Retina (tissue), 1 donor: ENCODE measurements around the gene CALML4.
"Not testable (repeated sequence)": the region's sequence is repeated elsewhere in the genome, so short reads cannot be mapped to it uniquely, and the experiment has no call there.

Experiments
- DNase-seq: peaks from one replicate; pipeline ENCODE4 v3.0.0-alpha.2; 2016

The CALML4 gene

DNA sequence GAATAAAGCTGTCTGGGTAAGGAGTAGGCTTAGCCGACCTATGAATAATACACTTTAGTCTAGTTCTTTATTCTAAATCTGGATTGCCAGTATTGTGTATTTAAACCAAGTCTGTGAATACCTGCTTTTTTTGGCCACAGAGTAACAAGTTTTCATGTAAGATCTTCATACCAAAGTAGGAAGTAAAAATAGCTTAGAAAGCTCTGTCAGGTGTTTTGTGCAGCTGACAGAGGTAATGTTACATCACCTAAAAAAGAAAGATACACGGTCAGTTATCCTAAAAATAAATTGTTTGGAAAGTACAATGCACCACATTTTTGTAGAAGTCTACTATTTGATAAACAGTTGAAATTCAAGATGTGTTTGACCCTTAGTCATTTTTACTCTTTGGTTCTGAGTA, 16.5 kb downstream of the CALML4 start:
- no peak for DNase-seq

DNA sequence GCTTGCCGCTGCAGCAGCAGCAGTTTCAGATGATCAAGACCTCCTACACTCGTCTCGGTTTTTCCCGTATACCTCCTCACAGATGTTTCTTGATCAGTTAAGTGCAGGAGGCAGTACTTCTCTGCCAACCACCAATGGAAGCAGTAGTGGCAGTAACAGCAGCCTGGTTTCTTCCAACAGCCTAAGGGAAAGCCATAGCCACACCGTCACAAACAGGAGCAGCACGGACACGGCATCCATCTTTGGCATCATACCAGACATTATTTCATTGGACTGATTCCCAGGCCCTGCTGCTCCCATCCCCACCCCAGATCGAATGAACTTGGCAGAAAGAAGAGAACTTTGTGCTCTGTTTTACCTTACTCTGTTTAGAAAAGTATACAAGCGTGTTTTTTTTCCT, 17.6 kb downstream of the CALML4 start:
- no peak for DNase-seq

DNA sequence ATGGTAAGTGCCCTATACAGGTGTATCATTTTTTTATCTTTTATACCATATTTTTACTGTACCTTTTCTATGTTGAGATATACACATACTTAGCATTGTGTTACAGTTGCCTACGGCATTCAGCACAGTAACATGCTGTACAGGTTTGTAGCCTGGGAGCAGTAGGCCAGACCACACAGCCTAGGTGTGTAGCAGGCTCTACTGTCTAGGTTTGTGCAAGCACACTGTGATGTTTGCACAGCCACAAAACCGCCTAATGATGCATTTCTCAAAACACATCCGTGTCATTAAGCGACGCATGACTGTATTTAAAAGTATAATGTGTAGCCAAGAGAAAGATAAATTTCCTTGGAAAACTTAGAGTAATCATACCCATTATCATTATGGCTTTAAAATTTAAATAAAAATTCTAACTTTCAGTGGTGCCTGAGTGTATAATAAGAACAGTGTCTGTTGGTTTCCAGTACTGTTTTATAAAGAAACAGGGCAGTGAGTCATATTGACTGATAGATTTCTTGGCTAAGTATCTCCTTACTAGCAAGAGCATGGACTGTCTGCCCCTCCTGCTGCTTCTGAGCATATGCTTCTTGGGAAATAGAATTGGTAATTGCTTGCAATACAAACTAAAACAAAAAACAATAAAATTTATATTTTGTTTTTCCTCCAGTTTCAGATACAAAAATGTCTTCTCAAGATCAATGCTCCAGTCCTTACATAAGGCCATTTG, 18.3 kb downstream of the CALML4 start:
- no peak for DNase-seq

DNA sequence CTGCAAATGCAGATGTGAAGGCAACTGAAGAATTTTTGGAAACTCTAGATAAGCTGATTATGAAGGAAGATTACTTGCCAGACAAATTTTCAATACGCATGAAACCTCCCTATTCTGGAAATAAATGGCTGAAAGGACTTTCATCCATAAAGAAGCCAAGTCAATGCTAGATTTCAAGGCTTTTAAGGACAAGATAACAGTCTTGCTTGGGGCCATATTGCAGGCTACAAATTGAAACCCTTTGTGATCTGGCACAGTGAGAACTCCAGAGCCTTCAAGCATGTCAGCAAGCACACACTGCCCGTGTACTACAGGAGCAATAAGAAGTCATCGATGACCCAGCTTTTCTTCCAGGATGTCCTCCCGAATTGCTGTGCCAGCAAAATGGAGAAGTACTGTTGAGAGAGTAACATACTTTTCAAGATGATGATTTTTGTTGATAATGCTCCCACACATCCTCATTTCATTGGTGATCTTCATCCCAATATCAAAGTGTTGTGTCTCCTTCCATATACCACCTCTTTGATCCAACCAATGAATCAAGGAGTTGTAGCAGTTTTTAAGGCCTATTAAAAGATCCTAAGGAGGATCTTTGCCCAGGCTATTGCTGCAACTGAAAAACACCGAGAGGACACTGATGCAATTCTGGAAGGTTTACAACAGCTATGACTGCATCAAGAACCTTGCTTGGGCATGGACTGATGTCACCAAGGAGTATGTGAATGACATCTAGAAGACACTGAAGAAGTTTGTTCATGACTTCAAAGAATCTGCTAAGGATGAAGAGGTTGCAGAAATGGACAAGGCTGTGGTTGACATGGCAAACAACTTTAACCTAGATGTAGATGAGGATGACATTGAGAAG, 20.3 kb downstream of the CALML4 start:
- no peak for DNase-seq

DNA sequence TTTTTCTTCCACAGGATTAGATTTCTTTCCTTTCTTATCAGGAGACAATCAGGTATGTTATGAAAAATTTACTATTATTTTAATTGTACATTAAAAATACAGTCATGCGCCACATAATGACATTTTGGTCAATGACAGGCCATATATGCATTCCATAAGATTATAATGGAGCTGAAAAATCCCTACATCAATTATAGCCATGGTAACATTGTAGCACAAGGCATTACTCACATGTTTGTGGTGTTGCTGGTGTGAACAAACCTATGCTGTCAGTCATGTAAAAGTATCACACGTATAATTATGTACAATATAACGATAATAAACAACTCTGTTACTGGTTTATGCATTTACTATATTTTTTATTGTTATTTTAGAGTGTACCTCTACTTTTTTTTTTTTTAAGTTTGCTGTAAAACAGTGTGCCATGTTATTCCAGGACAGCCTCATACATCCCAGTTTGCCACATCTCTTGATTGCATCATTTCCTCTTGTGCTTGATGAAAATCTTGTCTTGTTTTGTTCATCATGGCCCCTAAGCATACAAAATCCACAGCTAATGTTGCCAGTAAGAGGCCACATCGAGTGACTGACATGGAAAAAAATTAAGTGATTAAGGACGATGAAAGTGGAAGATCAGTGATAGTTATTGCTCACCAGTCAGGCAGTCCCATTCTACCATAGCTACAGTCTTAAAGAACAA, 21.4 kb downstream of the CALML4 start:
- no peak for DNase-seq

DNA sequence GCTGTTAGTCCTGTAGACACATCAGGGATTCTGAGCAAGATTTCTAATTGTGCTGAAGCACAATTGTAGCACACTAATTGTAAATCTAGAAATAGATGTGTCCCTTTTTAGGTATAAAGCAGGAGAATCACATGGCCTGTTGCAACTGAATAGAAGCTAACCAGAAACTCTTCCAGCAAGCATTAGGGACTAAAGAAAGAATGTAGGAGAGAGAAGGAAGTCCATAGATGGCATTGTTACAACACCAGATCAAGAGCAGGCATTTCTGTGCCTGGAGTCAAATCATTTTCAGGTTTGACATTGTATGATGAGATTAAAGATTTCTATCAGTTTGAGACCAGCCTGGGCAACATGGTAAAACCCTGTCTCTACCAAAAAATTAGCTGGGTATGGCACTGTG, 27.4 kb downstream of the CALML4 start:
- no peak for DNase-seq

DNA sequence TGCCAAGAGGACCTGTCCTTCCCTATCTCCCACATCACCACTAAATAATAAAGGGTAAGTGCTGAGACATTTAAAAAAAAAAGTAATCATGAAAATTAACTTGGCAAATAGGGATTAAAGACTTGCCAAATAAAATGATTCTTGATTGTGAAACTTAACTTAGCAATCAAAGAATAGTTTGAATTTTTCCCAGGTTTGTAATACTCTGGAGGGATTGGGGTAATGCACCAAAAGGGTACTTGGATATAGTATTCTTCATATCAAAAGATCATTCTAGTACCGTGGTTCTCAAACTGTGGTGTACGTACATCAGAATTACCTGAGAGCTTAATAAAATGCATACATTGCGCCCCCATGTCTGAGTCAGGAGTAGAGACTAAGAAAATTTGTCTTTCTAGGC, 28.5 kb downstream of the CALML4 start:
- no peak for DNase-seq

DNA sequence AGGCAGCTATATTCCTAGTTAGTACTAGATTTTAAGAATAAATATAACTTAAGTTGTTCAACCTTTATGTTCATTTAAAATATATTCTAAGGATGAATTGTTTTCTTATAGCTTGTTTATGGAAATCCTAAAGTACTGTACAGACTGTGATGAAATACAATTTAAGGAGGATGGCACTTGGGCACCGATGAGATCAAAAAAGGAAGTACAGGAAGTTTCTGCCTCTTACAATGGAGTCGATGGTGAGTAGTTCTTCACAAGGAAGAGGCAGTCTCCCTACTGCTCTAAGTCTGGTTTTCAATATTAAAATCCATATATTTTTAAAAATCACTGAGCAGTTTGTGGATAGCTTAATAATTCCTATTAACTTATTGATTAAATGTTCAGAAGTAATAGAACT, 29.6 kb downstream of the CALML4 start:
- DNase-seq: no peak

DNA sequence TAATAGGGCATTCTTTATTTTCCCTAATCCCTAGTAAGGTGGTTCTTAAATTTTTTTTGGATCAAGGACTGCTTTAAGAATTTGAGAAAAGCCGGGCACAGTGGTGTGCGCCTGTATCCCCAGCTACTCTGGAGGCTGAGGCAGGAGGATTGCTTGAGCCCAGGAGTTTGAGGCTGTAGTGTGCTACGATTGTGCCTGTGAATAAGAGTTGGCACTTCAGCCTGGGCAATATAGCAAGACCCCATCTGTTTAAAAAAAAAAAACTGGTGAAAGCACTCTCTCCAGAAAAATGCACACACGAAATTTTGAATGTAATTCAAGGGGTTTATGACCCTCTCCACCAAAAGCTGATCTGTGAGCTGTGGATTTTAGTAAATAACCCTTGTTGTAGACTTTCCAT, 32.0 kb downstream of the CALML4 start:
- no peak for DNase-seq

DNA sequence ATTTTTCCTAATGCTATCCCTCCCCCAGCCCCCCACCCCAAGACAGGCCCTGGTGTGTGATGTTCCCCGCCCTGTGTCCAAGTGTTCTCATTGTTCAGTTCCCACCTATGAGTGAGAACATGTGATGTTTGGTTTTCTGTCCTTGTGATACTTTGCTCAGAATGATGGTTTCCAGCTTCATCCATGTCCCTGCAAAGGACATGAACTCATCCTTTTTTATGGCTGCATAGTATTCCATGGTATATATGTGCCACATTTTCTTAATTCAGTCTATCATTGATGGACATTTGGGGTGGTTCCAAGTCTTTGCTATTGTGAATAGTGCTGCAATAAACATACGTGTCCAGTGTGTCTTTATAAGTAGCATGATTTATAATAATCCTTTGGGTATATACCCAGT, 33.1 kb downstream of the CALML4 start:
- not testable (repeated sequence) for DNase-seq

DNA sequence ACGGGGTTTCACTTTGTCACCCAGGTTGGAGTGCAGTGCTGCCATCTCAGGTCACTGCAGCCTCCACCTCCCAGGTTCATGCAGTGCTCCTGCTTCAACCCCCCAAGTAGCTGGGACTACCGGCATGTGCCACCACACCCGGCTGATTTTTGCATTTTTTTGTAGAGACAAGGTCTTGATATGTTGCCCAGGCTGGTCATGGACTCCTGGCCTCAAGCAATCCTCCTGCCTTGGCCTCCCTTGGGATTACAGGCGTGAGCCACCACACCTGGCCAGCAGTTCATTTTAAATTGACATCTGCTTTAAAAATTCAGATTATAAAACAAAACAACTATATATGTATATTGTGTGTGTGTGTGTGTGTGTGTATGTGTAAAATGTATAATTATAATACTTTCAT, 38.3 kb downstream of the CALML4 start:
- no peak for DNase-seq

DNA sequence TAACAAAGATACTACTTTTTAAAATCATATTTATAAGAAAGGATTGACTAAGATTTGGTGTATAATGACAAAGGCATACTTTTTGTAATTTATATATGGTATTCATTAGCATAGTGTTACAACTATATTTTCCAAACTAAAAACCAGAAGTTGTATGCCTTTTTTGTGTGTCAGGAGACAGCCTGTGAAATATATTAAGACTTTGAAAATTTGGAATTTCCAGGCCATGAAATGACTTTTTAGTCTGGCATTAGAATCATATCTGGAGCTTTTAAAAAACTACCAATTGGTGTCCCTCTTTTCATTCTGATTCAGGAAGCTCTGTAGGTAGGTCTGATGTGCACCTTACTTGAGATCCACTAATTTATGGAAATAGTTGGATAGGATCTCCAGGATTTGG, 41.9 kb downstream of the CALML4 start:
- no peak for DNase-seq

DNA sequence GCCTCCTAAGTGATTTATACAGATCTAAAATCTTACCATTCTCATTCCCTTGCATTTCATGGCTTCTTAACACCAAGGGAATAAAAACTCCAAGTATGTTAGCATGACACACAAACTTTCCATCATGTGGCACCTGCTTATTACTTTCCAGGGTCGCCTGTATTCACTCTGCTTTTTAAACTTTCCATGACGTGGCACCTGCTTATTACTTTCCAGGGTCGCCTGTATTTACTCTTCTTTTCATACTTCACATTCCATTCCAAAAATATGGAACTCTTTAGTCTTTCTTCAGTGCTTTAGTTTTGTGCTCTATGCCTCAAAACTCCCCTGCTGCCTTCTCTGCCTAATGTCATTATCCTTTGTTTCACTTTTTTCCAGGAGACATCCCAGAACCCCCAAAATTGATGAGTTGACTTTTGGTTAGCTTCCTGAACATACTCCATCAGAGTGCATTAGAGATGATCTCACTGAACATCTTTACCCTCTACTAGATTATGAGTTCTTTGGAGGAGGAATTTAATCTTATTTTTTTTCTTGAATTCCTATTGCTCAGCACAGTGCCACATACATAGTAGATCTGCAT, 47.0 kb downstream of the CALML4 start:
- no peak for DNase-seq

DNA sequence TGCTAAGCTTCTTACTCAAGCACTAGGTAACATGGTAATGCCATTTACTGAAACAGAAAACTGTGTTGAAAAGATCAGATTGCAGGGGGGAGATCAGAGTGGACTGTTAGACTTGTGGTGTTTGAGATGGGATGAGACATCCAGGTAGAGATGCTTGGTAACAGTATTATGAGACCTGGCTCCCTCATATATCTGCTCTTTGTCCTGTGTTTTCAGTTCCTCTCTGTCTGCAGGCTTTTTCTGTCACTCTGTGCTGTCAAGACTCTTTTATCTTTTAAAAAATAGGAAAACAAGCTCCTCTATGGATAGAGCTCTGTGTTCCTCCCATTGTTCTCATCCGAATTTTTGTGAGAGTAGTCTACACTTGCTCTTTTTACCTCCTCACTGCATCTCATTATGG, 48.1 kb downstream of the CALML4 start:
- no peak for DNase-seq

DNA sequence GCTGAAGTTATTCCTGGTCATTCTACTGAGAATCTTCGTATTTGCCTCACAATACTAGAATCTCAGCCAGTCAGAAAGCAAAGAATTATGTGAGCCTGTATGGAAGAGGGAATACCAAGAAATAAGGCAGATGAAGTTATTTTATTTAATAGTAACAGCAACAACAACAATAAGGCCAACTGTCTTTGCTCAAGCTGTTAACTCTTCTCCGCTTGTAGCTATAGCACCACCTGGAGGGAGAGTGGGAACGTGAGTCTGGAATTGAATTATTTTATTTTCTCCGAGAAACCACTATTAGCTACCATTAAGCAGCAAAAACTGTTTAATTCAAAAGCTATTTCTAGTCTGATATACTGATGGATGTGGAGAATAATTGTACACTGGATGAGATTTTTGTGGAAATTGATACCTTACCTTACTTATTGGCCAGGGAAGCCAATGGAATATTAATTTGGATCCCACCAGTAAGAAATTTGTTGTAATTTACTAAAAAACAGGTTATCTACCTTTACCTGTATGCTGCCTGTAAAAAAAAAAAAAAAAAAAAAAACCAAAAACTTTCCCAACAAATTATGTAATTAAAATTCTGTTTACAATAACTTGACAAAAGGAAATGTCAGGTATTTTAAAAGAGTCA, 50.1 kb downstream of the CALML4 start:
- DNase-seq: peak; percentile 56

DNA sequence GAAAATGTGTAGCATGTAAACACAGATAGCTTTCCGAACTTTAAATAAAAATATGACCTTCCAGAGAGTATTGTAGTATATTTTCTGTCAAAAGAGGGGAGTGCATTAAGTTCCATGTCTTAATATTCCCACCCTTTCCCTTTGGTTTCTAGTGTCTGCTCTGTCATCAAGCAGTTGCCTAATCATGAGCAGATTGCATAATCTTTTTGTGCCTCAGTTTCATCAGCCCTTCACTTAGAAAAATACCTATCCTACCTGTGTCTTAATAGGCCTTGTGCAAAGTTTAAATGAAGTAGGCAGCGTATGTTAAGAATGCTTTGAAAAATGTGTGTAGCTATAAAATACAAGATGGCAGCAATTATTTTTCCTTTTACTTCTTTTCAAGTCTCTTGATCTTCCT, 52.8 kb downstream of the CALML4 start:
- no peak for DNase-seq

DNA sequence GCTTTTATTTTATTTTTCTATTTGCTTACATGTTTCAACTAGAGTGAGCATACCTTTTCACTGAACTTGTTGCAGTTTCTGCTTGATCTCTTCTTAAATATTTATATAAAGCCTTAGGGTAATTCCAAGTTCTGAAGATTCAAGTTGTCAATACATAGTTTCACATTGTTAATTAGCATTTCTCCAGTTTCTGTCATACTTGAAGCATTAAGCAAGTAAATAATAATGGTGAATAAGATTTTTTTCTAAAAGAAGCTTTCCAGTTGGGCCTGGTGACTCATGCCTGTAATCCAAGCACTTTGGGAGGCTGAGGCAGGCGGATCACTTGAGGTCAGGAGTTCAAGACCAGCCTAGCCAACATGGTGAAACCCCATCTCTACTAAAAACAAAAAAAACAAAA, 53.9 kb downstream of the CALML4 start:
- no peak for DNase-seq

DNA sequence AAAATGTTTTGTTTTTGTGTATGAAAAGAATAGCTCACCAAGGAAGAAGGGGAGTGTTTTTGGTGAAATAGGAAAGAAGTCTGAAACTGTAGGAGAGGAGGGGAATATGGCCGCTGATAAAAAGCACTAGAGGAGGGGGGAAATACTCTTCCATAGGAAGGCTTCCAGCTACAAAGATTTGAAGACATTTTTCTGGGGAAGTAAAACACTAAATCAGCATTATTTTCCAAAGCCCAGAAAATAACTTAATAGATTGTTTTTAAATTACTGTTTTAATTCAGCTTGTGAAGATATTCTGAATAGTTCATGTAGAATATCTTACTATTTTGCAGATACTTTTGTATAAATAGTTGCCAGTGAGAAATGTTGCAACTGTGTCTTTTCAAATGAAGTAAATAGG, 54.9 kb downstream of the CALML4 start:
- DNase-seq: no peak

DNA sequence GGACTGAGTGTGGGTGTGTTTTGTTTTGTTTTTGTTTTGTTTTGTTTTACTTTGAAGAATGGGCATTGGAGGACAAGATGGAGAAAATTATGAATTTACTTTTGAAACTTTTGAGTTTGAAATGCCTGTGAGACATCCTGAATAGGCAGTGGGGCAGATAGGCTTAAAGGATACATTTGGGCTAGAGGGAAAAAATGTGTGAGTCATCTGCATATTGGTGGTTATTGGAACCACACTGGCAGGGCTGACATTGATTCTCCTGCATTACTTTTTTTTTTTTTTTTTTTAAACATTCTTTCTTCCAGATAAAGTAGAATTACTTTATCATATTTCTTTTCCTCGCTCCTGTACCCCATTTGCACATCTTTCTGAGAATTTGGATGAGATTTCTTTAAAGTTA, 56.1 kb downstream of the CALML4 start:
- DNase-seq: no peak

DNA sequence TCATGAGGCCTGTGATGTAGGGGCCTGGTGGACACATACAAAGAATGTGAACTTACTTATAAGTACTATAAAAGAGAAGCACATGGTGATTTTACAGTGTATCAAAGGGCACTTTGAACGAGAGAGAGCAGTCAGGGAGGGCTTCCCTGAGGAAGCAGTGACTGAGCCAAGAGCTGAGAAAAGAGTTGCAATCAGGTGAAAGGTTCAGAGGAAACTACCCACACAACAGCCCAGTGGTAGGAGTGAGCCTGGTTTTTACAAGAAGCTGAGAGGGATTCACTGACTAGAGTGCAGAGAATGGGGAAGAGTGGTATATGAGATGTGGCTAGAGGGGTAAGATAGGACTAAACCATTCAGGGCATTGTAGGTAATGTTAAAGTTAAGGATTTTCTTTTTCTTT, 57.1 kb downstream of the CALML4 start:
- DNase-seq: no peak

DNA sequence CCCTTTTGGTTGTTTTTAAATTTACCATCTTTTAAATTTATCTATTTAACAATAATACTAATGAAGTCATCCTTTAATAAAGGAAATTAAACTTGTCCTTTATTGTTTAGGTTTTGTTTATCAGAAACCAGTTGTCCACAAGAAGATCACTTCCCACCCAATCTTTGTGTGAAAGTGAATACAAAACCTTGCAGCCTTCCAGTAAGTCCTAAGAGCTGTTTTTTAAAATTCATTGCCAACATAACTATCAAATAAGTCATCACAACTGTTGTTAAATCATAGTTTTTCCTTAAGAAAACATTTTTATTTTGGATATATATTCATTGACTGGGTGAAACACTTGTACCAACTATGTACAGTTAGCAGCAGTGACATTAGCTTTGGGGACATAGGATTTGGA, 59.4 kb downstream of the CALML4 start:
- DNase-seq: no peak

DNA sequence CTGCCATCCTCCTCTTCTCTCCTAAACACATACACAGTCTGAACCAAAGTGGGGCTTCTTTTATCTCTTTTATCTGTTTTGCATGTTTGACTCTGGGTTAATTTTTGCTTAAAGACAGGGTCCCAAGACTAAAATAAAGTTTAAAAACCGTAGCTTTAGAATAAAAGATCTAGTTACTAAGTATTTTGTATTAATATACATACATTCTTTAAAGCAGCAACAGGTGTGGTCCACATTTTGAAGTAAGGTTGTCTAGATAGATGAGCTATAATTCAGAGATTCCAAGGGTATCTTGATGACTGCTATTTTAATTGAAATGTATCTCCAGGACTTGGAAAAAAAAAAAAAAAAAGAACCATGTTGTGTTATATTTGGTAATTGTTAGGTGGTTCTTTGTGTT, 61.3 kb downstream of the CALML4 start:
- no peak for DNase-seq

DNA sequence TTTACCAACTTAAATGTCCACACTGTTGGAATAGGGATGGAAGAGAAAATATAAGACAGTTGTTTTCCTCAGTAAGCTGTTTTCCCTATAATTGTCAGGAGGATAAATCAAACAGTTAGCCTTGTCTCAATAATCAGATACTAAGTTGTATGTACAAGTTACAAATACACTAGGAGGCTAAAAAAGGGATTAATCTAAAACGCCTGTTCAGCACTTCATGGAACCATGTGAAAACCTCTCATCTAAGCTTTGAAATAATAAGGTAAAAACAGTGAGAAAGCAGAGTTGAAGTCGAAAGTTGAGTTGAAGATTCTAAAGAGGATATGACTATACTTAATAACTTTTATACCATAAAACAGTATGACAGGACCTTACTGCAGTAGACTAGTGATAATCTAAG, 62.0 kb downstream of the CALML4 start:
- DNase-seq: no peak
